ENCODE measurements around the gene SELPLG.
A peak's percentile ranks its signal among the peaks of the same experiment; 100 is the strongest.
"Not testable (repeated sequence)": the region's sequence is repeated elsewhere in the genome, so short reads cannot be mapped to it uniquely, and the experiment has no call there.

SELPLG gene

GRCh38 chr12:108637222-108637971, 3.7 kb upstream of the SELPLG start:
- DNase-seq, result no peak

GRCh38 chr12:108635997-108636808, 2.5 kb upstream of the SELPLG start:
- DNase-seq, result no peak

GRCh38 chr12:108635201-108635996, 1.7 kb upstream of the SELPLG start:
- peak in 1 of 2 experiments; percentile 35 for DNase-seq

- peak in 1 of 2 experiments; percentile 49 for DNase-seq
Observed at GRCh38 chr12:108634341-108634751, 652 bp upstream of the SELPLG start.

GRCh38 chr12:108633081-108633533, 587 bp downstream of the SELPLG start:
- no peak for DNase-seq

- not testable (repeated sequence) for DNase-seq
Observed at GRCh38 chr12:108631261-108631660, 2.4 kb downstream of the SELPLG start.

- no peak for DNase-seq
Observed at GRCh38 chr12:108630481-108631207, 3.0 kb downstream of the SELPLG start.

GRCh38 chr12:108629824-108630476, 3.7 kb downstream of the SELPLG start:
- DNase-seq, result peak; percentile 45 to 61

GRCh38 chr12:108629151-108629550, 4.5 kb downstream of the SELPLG start:
- no peak for DNase-seq

- no peak for DNase-seq
Observed at GRCh38 chr12:108627134-108627920, 6.4 kb downstream of the SELPLG start.

- no peak for DNase-seq
Observed at GRCh38 chr12:108625228-108625627, 8.5 kb downstream of the SELPLG start.

- no peak for DNase-seq
Observed at GRCh38 chr12:108623577-108623976, 10.1 kb downstream of the SELPLG start.

GRCh38 chr12:108622921-108623514, 10.7 kb downstream of the SELPLG start:
- no peak for DNase-seq

GRCh38 chr12:108622421-108622820, 11.3 kb downstream of the SELPLG start:
- no peak for DNase-seq

GRCh38 chr12:108621161-108621560, 12.5 kb downstream of the SELPLG start:
- no peak for DNase-seq

- DNase-seq, result no peak
Observed at GRCh38 chr12:108620236-108620879, 13.3 kb downstream of the SELPLG start.

GRCh38 chr12:108619369-108620160, 14.1 kb downstream of the SELPLG start:
- no peak for DNase-seq

GRCh38 chr12:108618953-108619274, 14.8 kb downstream of the SELPLG start:
- not testable (repeated sequence) for DNase-seq

Data from stimulated activated CD4-positive, alpha-beta T cell treated with anti-CD3 and anti-CD28 coated beads, Interleukin-4, amount 100 ng/mL, for 4 hours (primary cell).